ENCODE results near the gene CD79B.
"Not testable (repeated sequence)": the region's sequence is repeated elsewhere in the genome, so short reads cannot be mapped to it uniquely, and the experiment has no call there.

Gene CD79B

DNA sequence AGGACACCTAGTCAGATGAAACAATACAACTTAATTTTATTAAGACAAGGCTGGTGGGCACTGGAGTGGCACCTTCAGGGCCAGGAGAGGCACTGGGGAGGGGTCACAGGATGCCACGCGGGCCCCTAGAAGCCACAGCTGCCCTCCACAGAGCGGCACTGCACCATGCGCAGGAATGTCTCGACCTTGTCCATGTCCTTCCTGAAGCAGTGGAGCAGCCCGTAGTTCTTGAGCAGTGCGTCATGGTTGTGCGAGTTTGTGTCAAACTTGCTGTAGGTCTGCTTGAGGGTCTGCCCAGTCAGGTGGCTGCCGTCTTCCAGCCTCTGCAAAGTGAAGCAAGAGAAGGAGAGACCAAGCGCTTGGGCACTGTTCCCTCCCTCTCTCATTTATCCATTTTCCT lies 22.5 kb downstream of the CD79B start:
- not testable (repeated sequence) for DNase-seq

DNA sequence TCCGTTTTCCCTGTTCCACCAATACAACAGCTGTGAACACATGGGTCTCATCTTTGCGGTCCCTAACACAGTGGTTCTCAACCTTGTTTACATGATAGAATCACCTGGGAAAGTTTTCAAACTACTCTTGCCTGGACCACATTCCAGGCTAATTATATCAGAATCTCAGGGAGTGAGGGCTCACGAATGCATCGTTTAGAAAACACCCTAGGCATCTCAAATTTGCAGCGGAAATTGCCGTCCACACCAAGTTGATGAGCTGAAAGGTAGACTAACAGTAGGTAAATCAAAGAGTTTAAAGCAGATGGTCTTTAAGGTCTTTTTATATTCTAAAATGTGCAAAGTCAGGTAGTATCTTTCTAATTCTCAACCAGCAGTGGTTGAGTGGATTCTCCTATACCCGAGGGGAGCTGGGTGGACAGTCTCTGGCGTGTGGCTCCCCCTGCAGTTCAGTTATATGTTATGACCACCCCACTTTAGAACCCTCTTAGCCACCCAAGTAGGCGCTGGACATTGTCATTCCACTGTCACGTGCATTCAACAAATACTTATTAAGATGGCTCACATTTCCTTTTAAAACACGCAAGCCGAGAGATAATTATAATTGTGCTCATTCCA lies 24.9 kb downstream of the CD79B start:
- DNase-seq, result not testable (repeated sequence)

- DNase-seq, result not testable (repeated sequence)
These were observed 27.3 kb downstream of the CD79B start for GRCh38 chr17:63904796-63905195.

GRCh38 chr17:63903787-63904201 lies 28.3 kb downstream of the CD79B start:
- DNase-seq, result peak; percentile 55

DNA sequence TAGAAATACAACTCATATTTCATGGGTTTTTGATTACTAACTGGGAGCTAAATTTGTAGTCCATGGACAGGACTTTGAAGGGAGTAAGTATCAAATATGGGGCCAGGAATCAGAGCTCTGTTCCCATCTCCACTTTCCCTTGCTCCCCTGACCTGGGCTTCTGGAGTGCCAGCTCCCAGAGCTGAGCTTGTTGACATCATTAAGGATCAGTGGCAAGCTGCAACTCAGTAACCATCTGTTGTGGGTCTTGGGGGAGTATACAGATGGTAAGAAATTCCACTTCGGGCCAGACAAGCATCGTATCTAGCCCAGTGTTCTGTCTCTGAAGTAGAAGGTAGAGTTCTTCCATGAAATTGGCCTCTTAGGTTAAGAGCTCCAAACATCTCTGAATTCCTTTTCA lies 30.2 kb downstream of the CD79B start:
- not testable (repeated sequence) for DNase-seq

- DNase-seq, result peak; percentile 60
These were observed 33.0 kb downstream of the CD79B start for GRCh38 chr17:63898899-63899798.

DNA sequence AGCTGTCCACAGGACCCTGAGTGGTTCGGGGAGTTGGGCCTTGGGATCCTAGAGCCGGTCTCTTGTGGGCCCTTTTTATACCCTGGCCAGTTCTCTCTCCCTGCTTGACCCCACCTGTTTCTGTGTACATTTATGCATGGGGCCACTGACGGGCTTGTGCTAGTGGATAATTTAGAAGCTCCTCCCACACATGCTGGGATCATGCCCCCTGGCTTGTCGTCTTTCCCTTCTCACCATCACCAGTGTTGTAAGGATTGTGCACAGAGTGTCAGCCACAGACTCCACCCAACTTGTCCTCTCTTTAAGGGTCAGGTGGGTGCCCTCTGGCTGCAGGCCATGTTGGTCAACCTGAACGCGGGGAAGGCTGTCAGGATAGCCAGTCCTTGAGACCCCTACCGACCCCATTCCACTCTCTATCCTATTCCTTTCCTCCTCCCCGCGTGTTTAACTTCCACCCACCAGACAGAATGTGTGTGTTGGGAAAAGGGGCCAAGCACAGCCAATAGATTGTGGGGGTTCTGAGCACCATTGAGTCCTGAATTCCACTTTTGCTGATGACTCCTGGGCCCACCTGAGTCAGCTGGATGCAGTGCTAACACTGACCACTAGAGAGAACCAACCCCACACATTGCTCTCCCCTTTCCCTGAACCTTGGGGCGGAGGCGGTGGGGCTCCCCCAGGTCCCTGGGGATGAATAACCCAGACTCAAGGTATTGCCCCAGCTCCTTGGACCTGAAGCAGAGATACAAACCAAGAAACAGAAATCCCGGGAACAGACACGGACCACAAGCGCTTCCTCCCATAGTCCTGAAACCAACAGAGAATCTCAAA lies 35.4 kb downstream of the CD79B start, which contains the start of gene CSH1:
TSS of gene CSH1 (minus strand) at position 51 of the 831 bp plus-strand sequence. CDS start 63 bp downstream, outside the sequence.
- not testable (repeated sequence) for DNase-seq

- not testable (repeated sequence) for DNase-seq
These were observed 37.3 kb downstream of the CD79B start for GRCh38 chr17:63894821-63895220.

GRCh38 chr17:63894021-63894420 lies 38.1 kb downstream of the CD79B start:
- not testable (repeated sequence) for DNase-seq

GRCh38 chr17:63892316-63893037 lies 39.7 kb downstream of the CD79B start:
- not testable (repeated sequence) for DNase-seq

- DNase-seq, result peak; percentile 48
These were observed 42.9 kb downstream of the CD79B start for GRCh38 chr17:63889026-63889848.

GRCh38 chr17:63885119-63885518 lies 47.0 kb downstream of the CD79B start:
- not testable (repeated sequence) for DNase-seq

- not testable (repeated sequence) for DNase-seq
These were observed 49.5 kb downstream of the CD79B start for GRCh38 chr17:63882626-63883126.

GRCh38 chr17:63881935-63882601 lies 50.1 kb downstream of the CD79B start, which contains the start of gene GH2:
Gene GH2 (minus strand): TSS chr17:63881944. CDS start chr17:63881801, 143 bp downstream.
- peak; percentile 70 for DNase-seq

DNA sequence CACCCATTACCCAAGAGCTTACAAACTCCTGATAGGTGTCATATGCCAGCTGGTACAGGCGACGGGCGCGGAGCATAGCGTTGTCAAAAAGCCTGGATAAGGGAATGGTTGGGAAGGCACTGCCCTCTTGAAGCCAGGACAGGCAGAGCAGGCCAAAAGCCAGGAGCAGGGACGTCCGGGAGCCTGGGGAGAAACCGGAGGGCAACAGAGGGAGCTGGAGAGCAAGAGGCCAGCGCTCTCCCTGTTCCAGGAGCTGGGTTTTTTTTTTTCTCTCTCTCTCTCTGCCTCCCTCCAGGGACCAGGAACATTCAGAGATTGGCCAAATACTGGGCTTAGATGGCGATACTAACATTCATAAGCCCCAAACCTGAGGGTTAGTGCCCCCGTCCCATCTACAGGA lies 50.8 kb downstream of the CD79B start:
- not testable (repeated sequence) for DNase-seq

DNA sequence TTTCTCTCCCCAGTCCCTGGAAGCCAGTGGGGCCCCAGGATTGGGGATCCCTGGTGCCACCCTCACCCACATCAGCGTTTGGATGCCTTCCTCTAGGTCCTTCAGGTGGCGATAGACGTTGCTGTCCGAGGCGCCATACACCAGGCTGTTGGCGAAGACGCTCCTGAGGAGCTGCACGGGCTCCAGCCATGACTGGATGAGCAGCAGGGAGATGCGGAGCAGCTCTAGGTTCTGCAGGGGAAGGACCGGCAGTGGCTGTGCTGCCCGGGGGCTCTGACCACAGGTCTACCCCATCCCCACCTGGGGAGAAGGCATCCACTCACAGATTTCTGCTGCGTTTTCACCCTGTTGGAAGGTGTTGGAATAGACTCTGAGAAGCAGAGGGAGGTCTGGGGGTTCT lies 51.4 kb downstream of the CD79B start:
- DNase-seq, result no peak

All from activated CD4-positive, alpha-beta T cell treated with anti-CD3 and anti-CD28 coated beads, Interleukin-2, Interleukin-6, amounts not matched to agents 100 ng/mL and 50 ng/mL, durations not matched to agents 16 hours and 8 hours (primary cell).